Fibroblast of upper back skin (primary cell): Measurements from ENCODE around the gene MMP1.

Experiments
- DNase-seq: peaks from one replicate; pipeline ENCODE4 v3.0.0-alpha.2; 2013

The MMP1 gene

GRCh38 chr11:102806296-102806695 is 8.3 kb upstream of the MMP1 start:
- peak; percentile 79 for DNase-seq

DNA sequence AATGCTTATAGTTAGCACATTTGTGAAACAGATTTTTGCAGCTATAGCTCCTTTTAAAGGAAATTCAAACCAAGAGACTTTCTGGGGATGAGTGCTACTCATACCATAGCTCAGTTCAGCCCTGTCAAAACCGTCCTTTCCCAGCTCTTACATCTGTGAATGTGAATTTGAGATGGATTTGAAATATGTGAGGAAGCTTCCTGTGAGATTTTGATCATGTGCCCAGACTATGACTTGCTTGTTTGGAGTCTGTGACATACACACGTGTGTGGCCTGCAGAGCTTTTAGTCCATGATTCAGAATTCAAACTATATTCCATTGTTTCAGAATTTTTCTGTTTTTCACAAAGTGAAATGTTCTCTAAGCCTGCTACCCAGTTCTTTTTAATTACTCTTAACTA is 4.4 kb upstream of the MMP1 start:
- DNase-seq = peak; percentile 98

- peak; percentile 40 for DNase-seq
These were observed 2.8 kb upstream of the MMP1 start for GRCh38 chr11:102800767-102801166.

DNA sequence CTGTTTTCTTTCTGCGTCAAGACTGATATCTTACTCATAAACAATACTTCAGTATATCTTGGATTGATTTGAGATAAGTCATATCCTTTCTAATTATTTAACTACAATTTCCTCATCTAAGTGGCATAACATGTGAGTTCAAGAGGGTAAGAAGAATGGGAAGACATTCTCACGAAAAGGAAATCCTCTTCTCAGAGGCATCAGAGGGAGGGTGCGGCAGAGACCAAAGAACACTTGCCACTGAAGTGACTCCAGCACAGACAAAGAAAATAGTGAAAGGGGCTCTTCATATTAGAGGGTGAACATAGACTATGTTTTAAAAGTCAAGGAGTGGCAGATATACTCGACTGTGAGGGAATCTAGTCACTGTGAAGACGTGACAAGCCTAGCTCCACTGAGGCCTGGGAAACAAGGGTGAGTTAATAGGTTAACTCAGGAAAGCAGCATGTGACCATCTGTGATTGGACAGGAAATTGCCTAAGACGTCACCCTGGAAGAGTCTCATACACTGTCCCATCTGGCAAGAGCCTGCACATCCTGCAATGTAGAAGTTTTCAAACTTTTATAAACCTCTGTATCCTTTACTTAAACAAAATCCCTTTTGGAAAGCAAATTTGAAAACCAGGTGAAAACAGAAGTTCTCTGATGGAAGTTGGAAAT is 1.9 kb upstream of the MMP1 start:
- peak; percentile 36 for DNase-seq

- peak; percentile 55 for DNase-seq
These were observed 3.6 kb downstream of the MMP1 start for GRCh38 chr11:102794382-102794781.

- DNase-seq = no peak
These were observed 4.2 kb downstream of the MMP1 start for GRCh38 chr11:102793677-102794290.

- no peak for DNase-seq
These were observed 5.4 kb downstream of the MMP1 start for GRCh38 chr11:102792604-102793003.

GRCh38 chr11:102791271-102792036 is 6.5 kb downstream of the MMP1 start:
- DNase-seq = peak; percentile 32

- no peak for DNase-seq
These were observed 9.5 kb downstream of the MMP1 start for GRCh38 chr11:102788334-102788995.

GRCh38 chr11:102784380-102784779 is 13.6 kb downstream of the MMP1 start:
- no peak for DNase-seq

DNA sequence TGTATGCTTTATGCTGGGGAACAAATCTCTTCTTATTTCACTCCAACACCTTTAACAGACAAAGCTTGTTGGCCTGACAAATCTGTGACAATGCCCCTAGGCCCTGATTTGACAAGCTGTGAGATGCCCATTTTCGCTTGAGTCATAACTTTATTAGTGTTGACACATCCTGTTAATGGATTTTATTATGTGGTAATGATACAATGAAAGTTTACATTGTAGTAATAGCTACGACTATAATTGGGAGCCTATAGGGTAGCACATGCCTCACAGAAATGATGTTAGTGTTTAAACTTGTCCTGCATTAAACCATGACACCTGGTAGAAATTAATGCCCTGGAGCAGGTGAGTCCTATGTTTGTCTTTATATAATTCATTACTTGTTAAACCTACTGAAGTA is 14.2 kb downstream of the MMP1 start:
- no peak for DNase-seq

DNA sequence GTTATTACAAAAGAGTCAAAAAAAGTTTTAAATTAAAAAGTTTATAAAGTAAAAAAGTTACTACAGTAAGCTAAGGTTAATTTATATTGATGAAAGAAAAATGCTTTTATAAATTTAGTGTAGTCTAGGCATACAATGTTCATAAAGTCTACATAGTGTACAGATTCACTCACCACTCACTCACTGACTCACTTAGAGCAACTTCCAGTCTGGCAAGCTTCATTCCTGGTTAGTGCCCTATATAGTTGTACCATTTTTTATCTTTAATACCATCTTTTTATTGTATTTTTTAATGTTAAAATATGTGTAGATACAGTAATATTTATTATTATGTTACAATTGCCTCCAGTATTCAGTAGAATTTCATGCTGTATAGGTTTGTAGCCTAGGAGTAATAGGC is 14.9 kb downstream of the MMP1 start:
- DNase-seq = no peak

- DNase-seq = no peak
These were observed 16.3 kb downstream of the MMP1 start for GRCh38 chr11:102781676-102782075.

- DNase-seq = peak; percentile 77
These were observed 17.5 kb downstream of the MMP1 start, which contains the start of gene MMP10 for GRCh38 chr11:102780491-102780918. MMP10 (minus strand) TSS chr11:102780628; CDS start chr11:102780591, 37 bp downstream.

- no peak for DNase-seq
These were observed 21.5 kb downstream of the MMP1 start for GRCh38 chr11:102776454-102776853.

DNA sequence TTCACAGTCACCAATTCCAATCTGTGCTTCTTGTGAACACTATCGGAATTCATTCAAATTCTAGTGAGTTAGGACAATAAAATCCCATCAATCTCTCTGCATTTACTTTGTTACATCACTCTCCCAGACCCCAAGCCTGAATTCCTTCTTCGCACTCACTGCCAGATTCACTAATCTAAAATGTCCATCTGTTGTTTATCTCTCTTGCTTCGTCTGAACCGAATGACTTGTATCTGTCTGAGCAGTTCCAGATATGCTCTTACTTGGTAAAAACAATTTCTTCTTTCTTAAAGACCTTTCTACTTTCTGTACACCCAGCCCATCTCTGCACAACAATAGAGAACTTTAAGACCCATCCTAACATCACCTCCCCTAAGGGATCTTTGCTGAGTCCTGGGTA is 24.6 kb downstream of the MMP1 start:
- peak; percentile 36 for DNase-seq

DNA sequence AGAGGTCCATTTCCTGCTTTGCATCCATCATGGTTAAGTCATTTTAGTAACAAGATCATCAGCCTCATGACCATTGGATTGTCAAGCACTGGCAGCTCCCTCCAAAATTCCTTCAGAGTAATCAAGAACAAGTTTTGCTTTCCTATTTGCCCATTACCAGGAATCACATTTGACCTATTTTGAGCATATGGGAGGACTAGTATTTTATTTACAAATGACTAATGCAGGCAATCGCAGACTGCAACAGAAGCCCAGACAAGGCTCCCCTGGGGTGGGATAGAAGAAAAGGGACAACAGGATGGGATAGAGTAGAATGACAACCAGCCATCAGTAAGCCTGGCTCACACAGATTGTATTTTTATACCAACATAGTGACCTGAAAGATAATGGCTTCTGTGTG is 26.6 kb downstream of the MMP1 start:
- peak; percentile 23 for DNase-seq

GRCh38 chr11:102770191-102770590 is 27.8 kb downstream of the MMP1 start:
- no peak for DNase-seq

DNA sequence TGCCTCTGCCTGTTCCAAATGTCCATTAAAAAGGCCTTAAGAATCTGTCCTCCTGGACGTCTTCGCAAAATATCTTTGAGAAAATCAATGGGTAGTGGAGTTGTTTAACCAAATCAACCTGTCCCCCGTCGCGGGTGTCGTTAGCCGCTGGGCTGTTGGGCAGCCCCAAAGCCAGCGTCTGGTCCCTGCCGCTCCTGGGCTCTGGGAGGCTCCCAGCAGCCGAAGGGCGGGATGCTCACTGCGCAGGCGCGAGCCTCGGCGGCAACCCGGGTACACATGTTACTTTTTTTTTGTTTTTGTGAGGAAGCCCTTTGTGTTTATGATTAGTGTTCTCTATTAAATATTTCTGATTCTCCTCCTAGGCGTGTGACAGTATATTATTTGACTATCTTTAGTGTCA is 30.2 kb downstream of the MMP1 start:
- DNase-seq = no peak

DNA sequence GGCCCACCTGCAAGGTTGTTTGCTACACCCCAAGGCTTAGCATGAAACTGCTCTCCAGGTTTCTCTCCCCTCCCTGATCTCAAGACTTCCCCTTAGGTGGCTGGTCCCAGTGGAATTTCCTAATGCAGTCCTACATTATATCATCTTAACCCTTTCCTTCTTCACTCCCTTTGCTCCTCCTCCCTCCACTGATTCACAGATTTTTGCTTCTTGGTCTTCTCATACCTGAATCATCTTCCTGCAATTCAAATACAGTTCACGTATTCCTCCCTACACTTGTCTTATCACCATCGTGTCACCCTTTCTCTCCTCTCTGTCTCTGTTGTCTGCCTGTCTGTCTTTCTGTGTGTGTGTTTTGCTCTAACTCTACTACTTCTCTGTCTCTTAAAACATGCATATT is 34.5 kb downstream of the MMP1 start:
- peak; percentile 34 for DNase-seq

GRCh38 chr11:102762361-102762767 is 35.6 kb downstream of the MMP1 start:
- peak; percentile 84 for DNase-seq

GRCh38 chr11:102761646-102762238 is 36.2 kb downstream of the MMP1 start:
- peak; percentile 96 for DNase-seq
